HG03045 (cell line): ENCODE measurements around the gene ASXL2.
"Not testable (repeated sequence)": the region's sequence is repeated elsewhere in the genome, so short reads cannot be mapped to it uniquely, and the experiment has no call there.

Source experiments
- ATAC-seq: cut with Tn5 transposase; IDR thresholded peaks from one replicate; pipeline ENCODE4 v1.9.1; 2021; ENCODE audit warnings: mild to moderate bottlenecking, moderate library complexity; ENCODE audit not compliant: unreplicated experiment

ASXL2 gene

GRCh38 chr2:25742501-25742900, 135.8 kb downstream of the ASXL2 start:
- no peak for ATAC-seq

GRCh38 chr2:25740810-25741381, 137.4 kb downstream of the ASXL2 start:
- no peak for ATAC-seq

GRCh38 chr2:25738383-25739343, 139.6 kb downstream of the ASXL2 start:
- no peak for ATAC-seq

GRCh38 chr2:25736899-25737515, 141.3 kb downstream of the ASXL2 start:
- no peak for ATAC-seq

- no peak for ATAC-seq
Observed at GRCh38 chr2:25735835-25736234, 142.5 kb downstream of the ASXL2 start.

GRCh38 chr2:25728559-25728958, 149.7 kb downstream of the ASXL2 start:
- no peak for ATAC-seq

- no peak for ATAC-seq
Observed at GRCh38 chr2:25726522-25726921, 151.8 kb downstream of the ASXL2 start.

GRCh38 chr2:25725877-25726276, 152.4 kb downstream of the ASXL2 start:
- no peak for ATAC-seq

GRCh38 chr2:25724756-25725155, 153.5 kb downstream of the ASXL2 start:
- no peak for ATAC-seq

GRCh38 chr2:25722224-25722623, 156.1 kb downstream of the ASXL2 start:
- no peak for ATAC-seq

- ATAC-seq: no peak
Observed at GRCh38 chr2:25720575-25720974, 157.7 kb downstream of the ASXL2 start.

- no peak for ATAC-seq
Observed at GRCh38 chr2:25714740-25715139, 163.5 kb downstream of the ASXL2 start.

GRCh38 chr2:25712455-25712854, 165.8 kb downstream of the ASXL2 start:
- ATAC-seq: no peak

- no peak for ATAC-seq
Observed at GRCh38 chr2:25711675-25712354, 166.5 kb downstream of the ASXL2 start.

- ATAC-seq: no peak
Observed at GRCh38 chr2:25710750-25711149, 167.5 kb downstream of the ASXL2 start.

- no peak for ATAC-seq
Observed at GRCh38 chr2:25709349-25709748, 168.9 kb downstream of the ASXL2 start.

GRCh38 chr2:25707927-25708590, 170.2 kb downstream of the ASXL2 start:
- ATAC-seq: no peak

- not testable (repeated sequence) for ATAC-seq
Observed at GRCh38 chr2:25705575-25705974, 172.7 kb downstream of the ASXL2 start.

GRCh38 chr2:25701801-25702200, 176.5 kb downstream of the ASXL2 start:
- ATAC-seq: no peak

GRCh38 chr2:25700221-25700660, 178.0 kb downstream of the ASXL2 start:
- ATAC-seq: no peak

GRCh38 chr2:25699216-25699615, 179.1 kb downstream of the ASXL2 start:
- ATAC-seq: no peak
